OCI-LY3 (cell line): ENCODE data around the gene FAM76B.

Experiments
- H2AFZ ChIP-seq: fragments of 200-600, 300-600 bp; shearing (Covaris generic); 2 replicates; pipeline ENCODE4 v1.6.0; 2014; ENCODE audit warnings: antibody characterized with exemption, low read depth, low read length
- H3K27ac ChIP-seq: fragments of 200-600, 300-600 bp; sonication (generic); 2 replicates; pipeline ENCODE4 v1.5.1; 2014; ENCODE audit warnings: mild to moderate bottlenecking, low read length, moderate library complexity, mixed read lengths
- H3K27me3 ChIP-seq: fragments of 200-600, 300-600 bp; sonication (generic); 2 replicates; pipeline ENCODE4 v1.6.1; 2014; ENCODE audit warnings: low read depth, low read length, mixed read lengths
- H3K36me3 ChIP-seq: fragments of 200-600, 300-600 bp; sonication (generic); replicated peaks from 2 replicates; pipeline ENCODE3; 2014; ENCODE audit warnings: low read depth, low read length, mixed read lengths
- H3K4me1 ChIP-seq: fragments of 300-600, 200-600 bp; sonication (generic); 2 replicates; pipeline ENCODE4 v1.6.1; 2014; ENCODE audit warnings: low read length, mixed read lengths
- H3K4me2 ChIP-seq: fragments of 200-600, 300-600 bp; sonication (generic); 2 replicates; pipeline ENCODE4 v1.6.1; 2014; ENCODE audit warnings: low read length, mixed read lengths
- H3K4me3 ChIP-seq: fragments of 300-600, 200-600 bp; sonication (generic); 2 replicates; pipeline ENCODE4 v1.5.1; 2014; ENCODE audit warnings: antibody characterized with exemption, mild to moderate bottlenecking, low read length, moderate library complexity
- H3K79me2 ChIP-seq: fragments of 300-600, 200-600 bp; shearing (Covaris generic); 2 replicates; pipeline ENCODE4 v1.6.1; 2014; ENCODE audit warnings: mild to moderate bottlenecking, low read length, mixed read lengths
- H3K9ac ChIP-seq: fragments of 300-600, 200-600 bp; shearing (Covaris generic); 2 replicates; pipeline ENCODE4 v1.6.0; 2014; ENCODE audit warnings: mild to moderate bottlenecking, low read length, moderate library complexity
- H3K9me3 ChIP-seq: fragments of 200-600, 300-600 bp; shearing (Covaris generic); 2 replicates; pipeline ENCODE4 v1.6.1; 2014; ENCODE audit warnings: low read length, mixed read lengths; ENCODE audit not compliant: insufficient read depth
- H4K20me1 ChIP-seq: fragments of 200-600, 300-600 bp; sonication (generic); 2 replicates; pipeline ENCODE4 v1.6.1; 2016; ENCODE audit warnings: low read length, mixed read lengths; ENCODE audit not compliant: insufficient read depth
- EZH2phosphoT487 ChIP-seq: fragments of 200-600 bp; shearing (Covaris generic); IDR thresholded peaks from 2 replicates; pipeline ENCODE4 v1.6.1; 2018; ENCODE audit warnings: antibody characterized with exemption, mixed run types, low read depth
- TF ChIP-seq, protein P1 (sequence below): fragments of 200-600, 300-600 bp; sonication (generic); IDR thresholded peaks from 2 replicates; pipeline ENCODE4 v1.5.1; 2014; ENCODE audit warnings: antibody characterized with exemption, low read length, low read depth

FAM76B gene

DNA sequence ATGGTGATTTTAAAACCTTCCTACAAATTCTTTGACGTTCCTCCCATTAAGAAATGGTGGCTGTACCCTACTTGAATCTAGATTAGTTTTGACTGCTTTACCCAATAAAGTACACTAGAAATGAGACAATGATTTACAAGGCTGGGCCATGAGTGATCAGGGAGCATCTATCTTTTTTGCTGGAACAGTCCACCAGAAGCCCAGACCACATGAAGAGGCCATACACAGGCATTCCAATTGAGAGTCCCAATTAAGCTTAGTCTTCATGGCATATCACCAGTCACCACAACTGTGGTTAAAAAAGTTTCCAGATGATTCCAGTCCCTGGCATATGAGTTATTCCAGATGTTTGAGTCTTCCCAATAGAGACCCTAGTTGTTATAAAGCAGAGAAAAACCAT is 39.5 kb downstream of the FAM76B start:
- Histone ChIP-seq H3K36me3 (no peaks in the 10 kb centered on the region), H4K20me1 (no peaks in the 10 kb centered on the region), H3K4me3 (no peak overlapping the region), H2AFZ (no peak overlapping the region), H3K27me3 (no peaks in the 10 kb centered on the region), H3K4me1 (no peaks in the 10 kb centered on the region), H3K9me3 (no peaks in the 10 kb centered on the region), H3K4me2 (no peak overlapping the region), H3K9ac (no peak overlapping the region), H3K79me2 (no peaks in the 10 kb centered on the region), H3K27ac (no peak overlapping the region)
- no peak for TF ChIP-seq EZH2phosphoT487
- TF ChIP-seq, protein P1, sequence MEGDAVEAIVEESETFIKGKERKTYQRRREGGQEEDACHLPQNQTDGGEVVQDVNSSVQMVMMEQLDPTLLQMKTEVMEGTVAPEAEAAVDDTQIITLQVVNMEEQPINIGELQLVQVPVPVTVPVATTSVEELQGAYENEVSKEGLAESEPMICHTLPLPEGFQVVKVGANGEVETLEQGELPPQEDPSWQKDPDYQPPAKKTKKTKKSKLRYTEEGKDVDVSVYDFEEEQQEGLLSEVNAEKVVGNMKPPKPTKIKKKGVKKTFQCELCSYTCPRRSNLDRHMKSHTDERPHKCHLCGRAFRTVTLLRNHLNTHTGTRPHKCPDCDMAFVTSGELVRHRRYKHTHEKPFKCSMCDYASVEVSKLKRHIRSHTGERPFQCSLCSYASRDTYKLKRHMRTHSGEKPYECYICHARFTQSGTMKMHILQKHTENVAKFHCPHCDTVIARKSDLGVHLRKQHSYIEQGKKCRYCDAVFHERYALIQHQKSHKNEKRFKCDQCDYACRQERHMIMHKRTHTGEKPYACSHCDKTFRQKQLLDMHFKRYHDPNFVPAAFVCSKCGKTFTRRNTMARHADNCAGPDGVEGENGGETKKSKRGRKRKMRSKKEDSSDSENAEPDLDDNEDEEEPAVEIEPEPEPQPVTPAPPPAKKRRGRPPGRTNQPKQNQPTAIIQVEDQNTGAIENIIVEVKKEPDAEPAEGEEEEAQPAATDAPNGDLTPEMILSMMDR, result no peak

DNA sequence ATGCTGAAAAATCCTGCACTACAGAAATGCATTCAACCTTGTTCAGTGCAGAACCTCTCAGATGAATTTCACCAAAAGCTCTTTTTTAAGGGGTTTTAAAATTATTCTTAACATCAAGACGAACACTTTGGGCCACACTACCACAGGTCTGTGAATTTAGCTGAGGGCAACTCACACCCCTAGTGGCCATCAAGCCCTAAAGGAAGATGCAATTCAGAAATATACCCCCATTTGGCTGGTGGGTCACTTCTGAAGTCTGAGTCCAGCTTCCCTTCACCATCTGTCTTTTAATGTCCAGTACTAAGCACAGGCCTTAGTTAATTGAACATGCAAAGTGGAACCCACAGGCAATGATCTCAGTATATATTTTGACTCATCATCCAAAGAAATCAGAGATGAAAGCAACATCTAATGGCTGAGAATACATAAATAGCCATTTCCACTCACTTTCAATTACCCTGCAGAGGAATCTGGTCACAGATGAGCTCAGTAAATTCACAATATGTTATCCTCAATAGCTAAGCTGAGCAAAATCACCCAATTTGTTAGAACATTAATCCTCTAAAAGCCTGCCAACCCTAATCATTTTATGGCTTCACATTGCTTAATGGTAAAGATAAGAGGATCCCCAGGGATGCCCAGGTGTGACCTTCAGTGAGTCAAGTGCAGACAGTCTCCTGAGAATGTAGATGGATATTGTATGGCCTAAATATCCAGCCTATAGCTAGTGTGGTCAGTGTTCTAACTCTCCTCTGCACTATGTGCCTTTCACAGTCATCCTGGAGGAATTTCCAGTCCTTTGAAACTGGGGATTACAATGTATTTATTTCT is 50.3 kb downstream of the FAM76B start:
- Histone ChIP-seq H3K36me3 (no peaks in the 10 kb centered on the region), H3K9me3 (no peaks in the 10 kb centered on the region), H3K27me3 (no peaks in the 10 kb centered on the region), H2AFZ (no peak overlapping the region), H3K79me2 (no peaks in the 10 kb centered on the region), H3K4me3 (no peak overlapping the region), H3K9ac (no peak overlapping the region), H3K4me2 (no peak overlapping the region), H4K20me1 (no peaks in the 10 kb centered on the region), H3K4me1 (no peaks in the 10 kb centered on the region), H3K27ac (no peak overlapping the region)
- TF ChIP-seq EZH2phosphoT487, result no peak
- TF ChIP-seq, protein P1, result peak; percentile 25; the same call in 1 of the 2 replicates

DNA sequence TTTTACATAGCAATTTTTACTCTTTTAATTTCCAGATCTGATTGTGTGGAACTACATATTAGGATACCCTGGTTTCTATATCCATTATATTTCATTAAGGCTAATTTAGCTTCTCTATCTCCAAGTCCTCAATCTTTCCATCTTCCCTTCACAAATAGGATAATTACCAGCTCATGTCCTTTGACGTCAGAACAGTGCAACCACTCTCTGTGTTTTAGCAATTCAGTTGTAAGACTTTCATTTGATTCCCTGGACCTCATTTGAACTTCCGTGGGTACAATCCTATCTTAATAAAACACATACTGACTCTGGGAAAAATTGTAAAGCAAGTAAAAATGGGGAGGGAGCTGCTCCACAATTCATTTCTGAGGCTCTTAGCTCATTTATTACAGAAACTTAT is 52.8 kb downstream of the FAM76B start:
- Histone ChIP-seq H3K4me2 (no peak overlapping the region), H4K20me1 (no peaks in the 10 kb centered on the region), H3K27me3 (no peaks in the 10 kb centered on the region), H2AFZ (no peak overlapping the region), H3K4me1 (no peaks in the 10 kb centered on the region), H3K9ac (no peak overlapping the region), H3K36me3 (no peaks in the 10 kb centered on the region), H3K4me3 (no peak overlapping the region), H3K9me3 (no peaks in the 10 kb centered on the region), H3K27ac (no peak overlapping the region), H3K79me2 (no peaks in the 10 kb centered on the region)
- TF ChIP-seq, protein P1, result no peak
- no peak for TF ChIP-seq EZH2phosphoT487

DNA sequence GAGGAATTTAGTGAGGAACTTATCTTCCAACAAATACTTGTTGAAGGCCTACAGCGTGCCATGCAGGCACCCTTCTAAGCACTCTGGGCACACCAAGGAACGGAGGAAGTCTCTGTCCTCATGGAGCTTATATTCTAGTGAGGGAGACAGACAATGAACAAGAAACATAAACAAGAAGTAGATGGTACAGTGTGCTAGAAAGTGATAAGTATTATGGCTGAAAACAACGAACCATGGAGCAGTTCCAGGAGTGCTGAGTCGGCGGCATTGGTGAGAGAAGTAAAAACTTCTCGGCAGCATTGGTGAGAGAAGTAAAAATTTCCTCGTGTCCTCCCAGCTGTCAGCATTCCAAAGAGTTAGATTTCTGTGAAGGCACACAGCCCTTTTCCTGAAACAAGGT is 53.2 kb downstream of the FAM76B start:
- H3K4me3 ChIP-seq, result no peak overlapping the region
- no peak overlapping the region for H3K4me2 ChIP-seq
- no peak overlapping the region for H3K27ac ChIP-seq
- no peaks in the 10 kb centered on the region for H3K4me1 ChIP-seq
- no peaks in the 10 kb centered on the region for H4K20me1 ChIP-seq
- no peaks in the 10 kb centered on the region for H3K36me3 ChIP-seq
- H3K79me2 ChIP-seq, result no peaks in the 10 kb centered on the region
- H3K27me3 ChIP-seq, result no peaks in the 10 kb centered on the region
- no peak overlapping the region for H3K9ac ChIP-seq
- no peak overlapping the region for H2AFZ ChIP-seq
- no peaks in the 10 kb centered on the region for H3K9me3 ChIP-seq
- TF ChIP-seq EZH2phosphoT487, result no peak
- TF ChIP-seq, protein P1, result no peak
